Spleen (tissue), 11 donors: Measurements from ENCODE around the gene GHRH. TPM values are rescaled to one million over a fixed set of nuclear protein-coding genes. Genes with fewer than 3 reads are reported as not detected.

Experiments
- DNase-seq: peaks from one replicate; pipeline ENCODE4 v3.0.0-alpha.2; 2020
- H3K27ac ChIP-seq, 8 donors: fragments of 200-600 bp; sonication (generic) in 7 of 8; 1 replicate in 4 of 8; 2 replicates in 4 of 8; pipeline versions ENCODE4 v1.5.0 to v1.8.0; 2016 to 2021; ENCODE audit warnings: inconsistent platforms in 4 of 8, mild to moderate bottlenecking in 4 of 8, moderate library complexity in 1 of 8
- H3K27me3 ChIP-seq, 7 donors: fragments of 200-600 bp; sonication (generic) in 6 of 7; replicated peaks in 1 of 7; 1 replicate in 4 of 7; 2 replicates in 3 of 7; pipeline versions ENCODE4 v1.5.0 to v1.8.0; 2016 to 2021; ENCODE audit warnings: inconsistent platforms in 3 of 7, mild to moderate bottlenecking in 1 of 7
- H3K36me3 ChIP-seq, 6 donors: fragments of 200-600 bp; sonication (generic) in 5 of 6; 1 replicate in 4 of 6; 2 replicates in 2 of 6; pipeline versions ENCODE4 v1.5.0 to v1.8.0; 2016 to 2021; ENCODE audit warnings: inconsistent platforms in 2 of 6
- H3K4me1 ChIP-seq, 6 donors: fragments of 200-600 bp; sonication (generic) in 5 of 6; 1 replicate in 3 of 6; 2 replicates in 3 of 6; pipeline versions ENCODE4 v1.5.0 to v1.8.0; 2016 to 2021; ENCODE audit warnings: inconsistent platforms in 3 of 6
- H3K4me3 ChIP-seq, 8 donors: fragments of 200-600 bp; sonication (generic) in 7 of 8; 1 replicate in 4 of 8; 2 replicates in 4 of 8; pipeline versions ENCODE4 v1.5.0 to v1.8.0; 2016 to 2021; ENCODE audit warnings: inconsistent platforms in 4 of 8, mild to moderate bottlenecking in 4 of 8, moderate library complexity in 2 of 8
- H3K9me3 ChIP-seq, 8 donors: fragments of 200-600 bp; sonication (generic) in 7 of 8; 1 replicate in 4 of 8; 2 replicates in 4 of 8; pipeline versions ENCODE4 v1.5.0 to v1.8.0; 2016 to 2021; ENCODE audit warnings: inconsistent platforms in 4 of 8
- CTCF ChIP-seq, 11 experiments: fragments of 200-600 bp in 7 of 11; fragments of 450-650 bp in 4 of 11; sonication (generic) in 4 of 11; IDR thresholded peaks in 8 of 11; conservative IDR thresholded peaks in 3 of 11; 1 replicate in 7 of 11; 2 replicates in 4 of 11; pipeline versions ENCODE4 v1.4.0 to v1.8.0; 2016 to 2021; ENCODE audit warnings: antibody characterized with exemption in 11 of 11, inconsistent platforms in 4 of 11, mild to moderate bottlenecking in 1 of 11
- POLR2A ChIP-seq, 3 donors: fragments of 450-650 bp; IDR thresholded peaks; one replicate each; pipeline ENCODE4 v1.5.1; 2017; ENCODE audit warnings: antibody characterized with exemption in 3 of 3, mild to moderate bottlenecking in 1 of 3
- POLR2AphosphoS5 ChIP-seq, 3 donors: sonication (generic); formaldehyde crosslinking; IDR thresholded peaks; one replicate each; pipeline ENCODE4 v1.5.1; 2017; ENCODE audit warnings: antibody characterized with exemption in 3 of 3
- WGBS, 5 donors: extraction: QIAGEN DNeasy Blood & Tissue Kit in 3 of 5; methylation state at CpG; one replicate each; pipeline versions ENCODE4 v1.1.5 to v1.1.7; 2013 to 2018; 5-methylcytosine and 5-hydroxymethylcytosine counted together
- intact Hi-C: fragments of 100-400 bp; cut with DNase I; formaldehyde crosslinking; loops from one replicate; pipeline ENCODE4 v1.15.0; 2023; ENCODE audit warnings: low total_unique reads
- polyA plus RNA-seq, 3 donors: library from polyadenylated mRNA; stranded (reverse); fragments of 200-250 nt; gene quantifications; one replicate each; pipeline ENCODE4 v1.2.1, GENCODE V29; 2013
- total RNA-seq, 7 donors: library from RNA; depleted of rRNA in 3 of 7; stranded (reverse); fragments of >200 nt in 3 of 7; fragmentation: NEBNext Ultra II Directional in 4 of 7; extraction: Animal tissue kit (Norgen Biotek cat#: 25700) in 4 of 7; gene quantifications; one replicate each; pipeline versions ENCODE4 v1.1.0 to v1.2.1, GENCODE V29; 2016 to 2021
- donor health status: healthy with polysubstance abuse.
- donor health status: DM: no; HTN: no; CAD: no; lungs with moderate emphysema.
- donor health status: DM: no; HTN: no; CAD: no.
- donor health status: Bipolar disorder and iron deficiency.
- donor health status: healthy.
- donor health status: DM: no; HTN: no; CAD: no.
- donor health status: DM: yes; HTN: yes; CAD: no.

The GHRH gene
- total and polyA plus RNA-seq, 10 donors: not detected

GRCh38 chr20:37274851-37275524 lies 13.4 kb upstream of the GHRH start:
- Histone ChIP-seq H3K4me1 (peaks cover 6 to 71% (median 47%) of the 10 kb centered on the region in 6 donors), H3K4me3 (no peak overlapping the region), H3K27me3 (no peaks in the 10 kb centered on the region), H3K36me3 (no peaks in the 10 kb centered on the region), H3K27ac (peak overlapping the region in 6 of 8 donors; percentile 29 to 75 (median 69)), H3K9me3 (no peaks in the 10 kb centered on the region)
- intact Hi-C loops: loop anchor here (10.0 kb wide), 1 partner anchor 110 kb away; no protein-coding TSS in a partner anchor
- 30 to 47% (median 41%) methylated on average over 5 of the region's 5 CpGs for WGBS, 5 donors
- DNase-seq: no peak
- no peak for TF ChIP-seq POLR2AphosphoS5 (IDR thresholded peaks at IDR 0.05)
- no peak for TF ChIP-seq POLR2A (IDR thresholded peaks at IDR 0.05)
- no peak for TF ChIP-seq CTCF (IDR thresholded peaks at IDR 0.05 in 8 of 11, conservative IDR thresholded peaks at IDR 0.05 in 3 of 11)

GRCh38 chr20:37273988-37274387 lies 12.4 kb upstream of the GHRH start:
- Histone ChIP-seq H3K4me3 (no peak overlapping the region), H3K27me3 (no peaks in the 10 kb centered on the region), H3K27ac (peak overlapping the region in 4 of 8 donors; percentile 66 to 75 (median 70)), H3K36me3 (no peaks in the 10 kb centered on the region), H3K4me1 (peaks cover 6 to 78% (median 52%) of the 10 kb centered on the region in 6 donors), H3K9me3 (no peaks in the 10 kb centered on the region)
- TF ChIP-seq POLR2A (IDR thresholded peaks at IDR 0.05) (no peak), CTCF (IDR thresholded peaks at IDR 0.05 in 8 of 11, conservative IDR thresholded peaks at IDR 0.05 in 3 of 11) (no peak), POLR2AphosphoS5 (IDR thresholded peaks at IDR 0.05) (no peak)
- WGBS, 5 donors: 56 to 80% (median 68%) methylated on average over 1 of the region's 1 CpG; no CpG with 5 or more reads in 2 of the 5 donors
- no peak for DNase-seq
- intact Hi-C loops: loop anchor here (10.0 kb wide), 1 partner anchor 111 kb away; no protein-coding TSS in a partner anchor

GRCh38 chr20:37271421-37271768 lies 9.8 kb upstream of the GHRH start:
- H3K4me1 ChIP-seq: peaks cover 0 to 61% (median 38%) of the 10 kb centered on the region in 6 donors
- intact Hi-C loops: loop anchor here (10.0 kb wide), 1 partner anchor 113 kb away; no protein-coding TSS in a partner anchor
- H3K27me3 ChIP-seq: no peaks in the 10 kb centered on the region
- H3K36me3 ChIP-seq: no peaks in the 10 kb centered on the region
- no peak overlapping the region for H3K4me3 ChIP-seq
- no peaks in the 10 kb centered on the region for H3K9me3 ChIP-seq
- peak overlapping the region in 5 of 8 donors; percentile 69 to 88 (median 83) for H3K27ac ChIP-seq
- WGBS, 5 donors: 76 to 91% (median 80%) methylated on average over 3 of the region's 3 CpGs
- no peak for DNase-seq
- no peak for TF ChIP-seq POLR2A (IDR thresholded peaks at IDR 0.05)
- no peak for TF ChIP-seq CTCF (IDR thresholded peaks at IDR 0.05 in 8 of 11, conservative IDR thresholded peaks at IDR 0.05 in 3 of 11)
- TF ChIP-seq POLR2AphosphoS5 (IDR thresholded peaks at IDR 0.05): no peak
